Activated T-cell treated with anti-CD3 and anti-CD28 coated beads for 4 hours (primary cell): ENCODE measurements around the gene TMIE.

Source experiments
- DNase-seq: peaks from one replicate; pipeline ENCODE4 v3.0.0-alpha.2; 2020

Gene TMIE, protein sequence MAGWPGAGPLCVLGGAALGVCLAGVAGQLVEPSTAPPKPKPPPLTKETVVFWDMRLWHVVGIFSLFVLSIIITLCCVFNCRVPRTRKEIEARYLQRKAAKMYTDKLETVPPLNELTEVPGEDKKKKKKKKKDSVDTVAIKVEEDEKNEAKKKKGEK

DNA sequence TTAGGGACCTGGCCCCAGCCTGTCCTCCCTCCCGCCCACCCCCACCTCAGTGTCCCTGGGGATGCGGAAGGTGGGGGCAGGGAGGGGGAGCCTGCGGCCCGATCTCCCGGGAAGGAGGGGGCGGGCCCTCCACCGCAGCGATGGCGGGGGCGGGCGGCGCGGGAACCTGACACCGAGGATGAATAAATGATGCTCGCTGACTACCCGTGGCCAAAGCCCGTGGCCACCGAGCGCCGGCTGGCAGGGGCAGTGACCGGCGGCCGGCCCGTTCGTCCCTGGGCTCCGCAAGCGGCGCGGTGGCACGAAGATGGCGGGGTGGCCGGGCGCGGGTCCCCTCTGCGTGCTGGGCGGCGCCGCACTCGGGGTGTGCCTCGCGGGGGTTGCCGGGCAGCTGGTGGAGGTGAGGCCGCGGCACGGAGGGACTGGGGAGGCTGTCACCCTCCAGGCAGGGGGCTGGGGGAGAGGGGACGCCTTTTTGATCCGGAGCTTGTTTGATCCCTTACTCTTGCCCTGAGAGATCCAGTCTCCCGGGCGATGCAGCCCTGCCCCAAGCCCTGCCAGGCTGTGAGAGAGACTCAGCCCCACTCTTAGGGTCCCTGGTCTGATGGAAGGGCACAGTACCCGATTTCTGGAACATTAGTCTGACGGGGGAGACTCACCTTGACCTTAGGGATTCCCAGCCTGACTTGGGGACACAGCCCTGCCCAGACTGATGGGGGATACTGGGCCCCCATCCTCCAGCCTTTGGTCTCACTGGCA lies at the start of gene TMIE:
TSS of gene TMIE (plus strand) at position 212 of the 759 bp plus-strand sequence. CDS start at position 308, 96 bp downstream.
- DNase-seq = no peak

GRCh38 chr3:46655271-46655670 lies 45.9 kb upstream of the TMIE start:
- DNase-seq = no peak

DNA sequence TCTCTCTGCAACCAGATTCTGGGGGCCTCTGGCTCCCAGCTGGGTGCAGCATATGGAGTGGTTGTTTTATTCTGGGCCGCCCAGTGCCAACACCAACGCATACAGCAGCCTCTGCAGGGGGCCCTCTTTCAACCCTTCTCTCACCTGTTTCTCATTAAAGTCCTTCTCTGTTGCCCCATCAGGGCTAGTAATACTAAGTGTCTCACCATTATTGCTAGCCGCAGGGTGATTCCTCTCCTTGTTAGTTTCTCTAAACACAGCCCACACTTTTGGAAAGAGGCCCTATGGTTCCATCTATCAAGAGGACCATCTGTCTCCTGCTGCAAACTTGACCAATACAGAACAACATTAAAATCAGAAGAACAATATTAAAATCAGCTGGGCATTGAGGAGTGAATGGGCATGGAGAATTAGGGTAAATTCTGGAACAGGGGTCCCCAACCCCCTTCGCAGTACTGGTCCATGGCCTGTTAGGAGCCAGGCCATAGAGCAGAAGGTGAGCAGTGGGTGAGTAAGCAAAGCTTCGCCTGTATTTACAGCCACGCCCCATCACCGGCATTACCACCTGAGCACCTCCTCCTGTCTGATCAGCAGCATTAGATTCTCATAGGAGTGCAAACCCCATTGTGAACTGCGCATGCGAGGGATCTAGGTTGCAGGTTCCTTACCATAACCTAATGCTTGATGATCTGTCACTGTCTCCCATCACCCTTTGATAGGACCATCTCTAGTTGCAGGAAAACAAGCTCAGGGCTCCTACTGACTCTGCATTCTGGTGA lies 44.2 kb upstream of the TMIE start:
- no peak for DNase-seq

GRCh38 chr3:46659285-46659684 lies 41.9 kb upstream of the TMIE start:
- no peak for DNase-seq

DNA sequence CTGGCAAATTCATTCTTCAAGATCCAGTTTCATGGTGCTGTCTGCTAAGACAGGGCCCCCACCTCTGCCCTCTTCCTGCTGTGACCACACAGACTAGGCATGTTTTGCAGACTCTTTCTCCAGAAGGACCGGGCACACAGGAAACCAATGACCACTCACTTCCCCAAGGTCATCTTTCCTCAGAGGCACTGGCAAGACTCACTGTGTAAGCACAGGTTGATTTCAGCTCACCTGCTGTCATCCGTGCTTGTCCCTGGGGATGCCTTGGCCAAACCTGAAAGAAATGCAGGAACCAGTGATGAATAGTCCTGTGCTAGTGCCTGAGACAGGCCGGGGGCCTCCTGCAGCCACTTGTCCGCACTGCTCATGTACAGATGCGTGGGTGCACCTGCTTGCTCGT lies 41.2 kb upstream of the TMIE start:
- no peak for DNase-seq

DNA sequence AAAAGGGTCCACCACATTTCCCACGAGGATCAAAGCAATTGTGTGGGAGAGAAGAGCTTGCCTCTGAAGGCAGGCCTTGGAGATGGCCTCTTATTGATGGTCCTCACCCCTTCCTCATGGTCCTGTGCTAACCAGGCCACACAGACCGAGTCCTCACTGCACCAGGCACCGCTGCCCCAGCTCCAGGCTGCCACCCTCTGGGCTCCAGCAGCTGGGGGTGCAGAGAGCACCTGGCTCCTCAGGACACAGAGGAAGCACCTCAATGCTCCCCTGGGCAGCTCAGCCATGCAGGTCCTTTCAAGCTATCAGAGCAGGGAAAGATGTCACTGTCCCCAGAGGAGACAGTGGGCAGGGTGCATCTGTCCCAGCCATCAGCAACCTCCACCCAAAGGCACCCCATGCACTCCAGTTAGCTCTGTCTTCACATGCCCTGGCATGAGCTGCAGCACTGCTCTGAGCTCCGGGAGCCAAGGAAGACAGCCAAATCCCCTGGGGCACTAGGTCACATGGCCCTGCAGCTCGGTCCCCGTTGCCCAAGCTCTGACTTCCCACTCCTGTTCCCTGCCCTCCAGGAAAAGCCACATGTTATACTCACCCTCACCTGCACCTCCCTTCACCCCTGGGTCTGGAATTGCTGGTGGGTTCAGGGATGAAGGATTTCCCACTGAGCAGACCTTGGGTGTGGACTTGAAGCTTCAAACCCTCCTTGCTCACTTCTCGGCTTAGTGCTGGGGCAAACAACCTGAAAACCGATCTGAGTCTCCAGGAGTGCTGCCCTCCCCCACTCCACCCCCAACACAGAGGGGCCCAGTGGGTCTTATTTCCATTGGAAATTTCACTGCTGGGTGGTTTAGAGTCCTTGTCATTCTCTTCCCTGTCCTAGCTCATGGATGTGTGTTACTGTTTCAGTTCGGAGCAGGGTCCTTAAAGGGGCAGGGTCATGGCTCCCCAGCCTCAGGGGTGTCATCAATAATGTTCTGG lies 40.4 kb upstream of the TMIE start:
- DNase-seq = no peak

GRCh38 chr3:46661776-46662766 lies 39.1 kb upstream of the TMIE start:
- DNase-seq = no peak

GRCh38 chr3:46662771-46663551 lies 38.2 kb upstream of the TMIE start:
- no peak for DNase-seq

DNA sequence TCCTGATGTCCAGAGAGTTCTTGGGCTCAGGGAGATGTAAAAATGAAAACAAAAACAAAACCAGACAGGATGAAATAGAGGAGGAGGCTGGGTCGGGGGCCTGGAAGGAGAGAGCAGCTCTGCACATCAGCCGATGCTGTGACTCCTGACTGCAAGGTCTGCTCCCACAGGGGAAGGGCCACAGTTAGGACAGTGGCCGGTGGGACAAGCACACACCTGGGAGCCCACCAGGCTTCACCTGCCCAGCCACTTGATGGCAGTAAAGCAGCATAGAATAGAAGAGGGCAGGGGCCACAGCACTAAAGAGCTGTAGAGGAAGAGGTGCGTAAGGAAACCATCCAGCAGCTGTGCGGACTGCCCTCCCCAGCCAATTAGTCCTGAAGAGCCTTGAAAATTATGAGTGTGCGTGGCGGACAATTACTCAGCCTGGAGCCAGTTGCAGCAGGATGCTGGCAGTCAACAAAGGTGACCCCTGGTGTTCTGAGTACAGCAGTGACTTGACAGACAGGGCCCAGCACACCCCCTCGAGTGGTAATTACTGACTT lies 37.5 kb upstream of the TMIE start:
- DNase-seq = no peak

DNA sequence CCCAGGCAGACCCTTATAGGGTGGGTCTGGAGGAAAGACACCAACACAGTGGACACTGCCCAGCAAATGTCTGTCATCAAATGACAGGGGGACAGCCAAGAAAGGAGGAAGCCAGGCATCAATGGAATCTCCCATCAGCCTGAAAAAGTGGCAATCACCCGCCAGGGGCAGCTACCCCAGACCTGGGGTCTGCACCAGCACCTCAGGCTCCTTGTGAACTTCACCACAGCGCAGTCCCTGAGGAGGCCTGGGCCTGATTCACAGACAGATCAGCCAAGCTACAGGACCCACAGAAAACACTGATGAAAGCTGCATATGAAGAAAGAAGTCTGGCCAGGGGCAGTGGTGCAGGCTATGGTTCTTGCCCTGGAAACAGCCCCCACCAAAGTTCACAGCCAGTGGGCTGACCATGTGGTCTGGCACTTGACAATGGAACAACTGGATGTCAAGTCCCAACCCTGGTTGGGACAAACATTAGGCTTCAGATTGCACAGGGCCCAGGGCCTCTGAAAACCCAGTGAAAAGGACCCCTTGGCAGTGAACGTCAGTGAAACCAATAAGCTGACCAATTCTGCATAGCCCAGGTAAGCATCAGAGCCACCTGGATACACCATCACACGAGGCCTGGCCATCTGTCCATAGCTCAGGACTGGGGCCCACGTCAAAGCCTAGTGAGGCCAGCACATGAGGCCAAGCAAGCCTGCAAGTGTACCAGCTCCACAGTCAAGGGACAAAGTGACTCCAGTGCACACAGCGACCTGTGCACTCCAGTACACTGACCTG lies 36.8 kb upstream of the TMIE start:
- DNase-seq = no peak

DNA sequence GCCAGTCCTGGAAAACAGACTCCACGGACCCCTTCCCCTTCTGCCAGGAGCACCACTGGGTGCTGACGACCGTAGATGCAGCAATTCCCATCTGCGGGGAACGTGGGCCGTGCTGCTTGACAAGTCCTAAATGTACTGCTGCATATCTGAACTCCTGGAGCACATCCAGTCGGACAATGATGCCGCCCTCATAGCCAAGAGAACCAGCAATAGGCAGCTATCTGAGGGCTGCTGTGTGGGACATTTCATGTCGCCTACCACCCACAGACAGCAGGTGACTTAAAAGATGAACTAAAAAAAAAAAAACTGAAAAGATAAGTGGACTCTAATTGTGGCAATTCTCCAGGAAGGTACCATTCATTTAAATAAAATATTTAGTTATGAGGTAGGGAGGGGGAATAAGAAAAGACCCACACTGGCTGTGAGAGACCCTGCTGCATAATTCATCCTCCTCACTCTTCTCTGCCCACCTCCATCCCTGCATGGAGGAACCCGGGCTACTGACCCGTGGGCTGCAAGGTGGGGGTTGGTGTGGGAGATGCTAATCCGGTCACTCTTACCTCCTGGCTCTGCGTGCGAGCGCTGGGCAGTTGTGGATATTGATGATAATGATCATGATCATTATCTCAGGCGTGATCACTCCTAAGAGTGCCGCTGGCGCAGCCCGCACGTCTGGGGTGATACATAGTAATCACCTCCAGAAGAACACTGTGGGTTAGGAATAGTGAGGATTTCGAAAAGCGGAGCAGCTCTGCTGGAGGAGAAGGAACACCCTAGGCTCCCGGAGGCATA lies 36.0 kb upstream of the TMIE start:
- no peak for DNase-seq

- DNase-seq = no peak
Observed at GRCh38 chr3:46665763-46666452, 35.3 kb upstream of the TMIE start.

GRCh38 chr3:46666453-46666845 lies 34.7 kb upstream of the TMIE start:
- no peak for DNase-seq

- DNase-seq = no peak
Observed at GRCh38 chr3:46667061-46667621, 34.1 kb upstream of the TMIE start.

DNA sequence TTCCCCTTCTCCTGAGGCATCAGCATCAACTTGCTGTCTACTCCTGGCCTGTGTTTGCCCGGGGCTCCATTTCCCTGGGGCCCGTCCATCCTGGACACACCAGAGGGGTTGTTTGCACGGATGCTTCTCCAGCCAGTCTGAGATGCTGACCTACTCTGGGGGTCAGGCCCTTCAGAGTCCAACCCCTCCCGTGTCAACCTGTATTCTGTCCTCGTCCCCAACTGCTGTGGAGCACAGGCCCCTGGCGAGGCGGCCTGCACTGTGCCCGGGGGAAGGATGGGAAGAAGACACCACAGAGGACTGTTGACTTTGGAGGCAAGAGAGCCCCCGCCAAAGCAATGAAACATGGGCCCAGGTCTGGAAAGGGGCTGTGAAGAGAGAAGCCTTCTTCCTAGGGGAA lies 33.5 kb upstream of the TMIE start:
- no peak for DNase-seq

- DNase-seq = no peak
Observed at GRCh38 chr3:46668116-46668515, 33.1 kb upstream of the TMIE start.

GRCh38 chr3:46668591-46668990 lies 32.6 kb upstream of the TMIE start:
- no peak for DNase-seq
